SU-DHL-6 (cell line): ENCODE measurements around the gene TRMO.

Source experiments
- EZH2phosphoT487 ChIP-seq: fragments of 200-600 bp; sonication (generic), shearing (Covaris generic); conservative IDR thresholded peaks from 2 replicates; pipeline ENCODE4 v1.6.1; 2018; ENCODE audit warnings: mild to moderate bottlenecking, antibody characterized with exemption, low read length, moderate library complexity, mixed read lengths
- TF ChIP-seq, protein P1 (sequence below): fragments of 200-600 bp; sonication (generic); IDR thresholded peaks from one replicate; pipeline ENCODE4 v1.5.1; 2017; ENCODE audit warnings: antibody characterized with exemption, mild to moderate bottlenecking, low read length, moderate library complexity; ENCODE audit not compliant: insufficient read depth, poor library complexity, severe bottlenecking

DNA sequence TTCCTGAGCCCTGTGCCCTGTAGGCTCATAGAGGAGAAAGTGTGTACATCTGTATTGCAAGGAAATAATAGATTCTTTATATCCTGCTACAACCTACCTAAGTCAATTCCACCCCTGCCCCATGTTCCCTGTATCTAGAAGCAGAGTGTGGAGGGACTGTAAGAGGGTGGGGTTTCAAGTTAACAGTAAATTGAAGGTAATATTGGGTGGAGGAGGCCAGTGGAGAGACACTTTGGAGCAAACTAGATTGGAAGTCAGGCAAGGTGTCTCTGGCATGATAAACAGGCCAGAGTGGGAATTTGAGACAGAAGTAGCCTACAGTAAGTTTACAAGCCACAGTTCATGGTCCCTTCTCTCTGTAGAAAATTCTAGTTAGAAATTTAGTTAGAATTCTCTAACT is 17.9 kb upstream of the TRMO start:
- TF ChIP-seq, protein P1, sequence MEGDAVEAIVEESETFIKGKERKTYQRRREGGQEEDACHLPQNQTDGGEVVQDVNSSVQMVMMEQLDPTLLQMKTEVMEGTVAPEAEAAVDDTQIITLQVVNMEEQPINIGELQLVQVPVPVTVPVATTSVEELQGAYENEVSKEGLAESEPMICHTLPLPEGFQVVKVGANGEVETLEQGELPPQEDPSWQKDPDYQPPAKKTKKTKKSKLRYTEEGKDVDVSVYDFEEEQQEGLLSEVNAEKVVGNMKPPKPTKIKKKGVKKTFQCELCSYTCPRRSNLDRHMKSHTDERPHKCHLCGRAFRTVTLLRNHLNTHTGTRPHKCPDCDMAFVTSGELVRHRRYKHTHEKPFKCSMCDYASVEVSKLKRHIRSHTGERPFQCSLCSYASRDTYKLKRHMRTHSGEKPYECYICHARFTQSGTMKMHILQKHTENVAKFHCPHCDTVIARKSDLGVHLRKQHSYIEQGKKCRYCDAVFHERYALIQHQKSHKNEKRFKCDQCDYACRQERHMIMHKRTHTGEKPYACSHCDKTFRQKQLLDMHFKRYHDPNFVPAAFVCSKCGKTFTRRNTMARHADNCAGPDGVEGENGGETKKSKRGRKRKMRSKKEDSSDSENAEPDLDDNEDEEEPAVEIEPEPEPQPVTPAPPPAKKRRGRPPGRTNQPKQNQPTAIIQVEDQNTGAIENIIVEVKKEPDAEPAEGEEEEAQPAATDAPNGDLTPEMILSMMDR = no peak
- TF ChIP-seq EZH2phosphoT487 = no peak
